Gastrocnemius medialis (tissue), 4 donors: ENCODE measurements around the gene RPL10A. TPM values are rescaled to one million over a fixed set of nuclear protein-coding genes. Genes with fewer than 3 reads are reported as not detected.
"Not testable (repeated sequence)": the region's sequence is repeated elsewhere in the genome, so short reads cannot be mapped to it uniquely, and the experiment has no call there.

Source experiments
- ATAC-seq, 2 donors: fragments of 150-250 bp; one replicate each; pipeline ENCODE4 v1.9.1; 2016
- DNase-seq, 2 donors: peaks; one replicate each; pipeline ENCODE4 v3.0.0-alpha.2; 2019
- H3K27ac ChIP-seq, 4 donors: fragments of 200-600 bp; sonication (generic); 1 replicate in 1 of 4; 2 replicates in 3 of 4; pipeline ENCODE4 v1.5.1; 2016 to 2018; ENCODE audit warnings: mild to moderate bottlenecking in 2 of 4, moderate library complexity in 1 of 4
- H3K27me3 ChIP-seq, 3 donors: fragments of 200-600 bp; sonication (generic) in 2 of 3; 1 replicate in 1 of 3; 2 replicates in 2 of 3; pipeline versions ENCODE4 v1.5.1 to v1.6.0; 2016 to 2019; ENCODE audit warnings: mild to moderate bottlenecking in 1 of 3, moderate library complexity in 1 of 3
- H3K36me3 ChIP-seq, 2 donors: fragments of 200-600 bp; sonication (generic) in 1 of 2; one replicate each; pipeline ENCODE4 v1.5.1; 2017 to 2018
- H3K4me1 ChIP-seq, 2 donors: fragments of 200-600 bp; sonication (generic) in 1 of 2; one replicate each; pipeline ENCODE4 v1.5.1; 2016 to 2017; ENCODE audit warnings: mild to moderate bottlenecking in 2 of 2
- H3K4me3 ChIP-seq, 4 donors: fragments of 200-600 bp; sonication (generic) in 3 of 4; 1 replicate in 1 of 4; 2 replicates in 3 of 4; pipeline ENCODE4 v1.5.1; 2016 to 2019; ENCODE audit warnings: mild to moderate bottlenecking in 2 of 4
- H3K9me3 ChIP-seq, 3 donors: fragments of 200-600 bp; sonication (generic) in 2 of 3; 1 replicate in 1 of 3; 2 replicates in 2 of 3; pipeline ENCODE4 v1.5.1; 2016 to 2019
- CTCF ChIP-seq, 5 experiments: fragments of 450-650 bp in 3 of 5; fragments of 200-600 bp in 2 of 5; sonication (generic) in 2 of 5; IDR thresholded peaks in 4 of 5; conservative IDR thresholded peaks in 1 of 5; 1 replicate in 4 of 5; 2 replicates in 1 of 5; pipeline ENCODE4 v1.5.1; 2016 to 2019; ENCODE audit warnings: antibody characterized with exemption in 5 of 5, mild to moderate bottlenecking in 3 of 5, moderate library complexity in 3 of 5
- POLR2A ChIP-seq, 2 donors: fragments of 450-650 bp; IDR thresholded peaks; one replicate each; pipeline ENCODE4 v1.6.1; 2017; ENCODE audit warnings: antibody characterized with exemption in 2 of 2, mild to moderate bottlenecking in 2 of 2, moderate library complexity in 2 of 2
- in situ Hi-C, 4 donors: fragments of 200-750 bp; cut with MboI; loops; one replicate each; pipeline versions ENCODE4 v1.15.0 to v1.8.0; 2017; ENCODE audit warnings: low sequenced_read_pairs in 4 of 4
- intact Hi-C: fragments of 100-400 bp; cut with DNase I; formaldehyde crosslinking; loops from one replicate; pipeline ENCODE4 v1.15.1; 2023; ENCODE audit warnings: low total_unique reads
- total RNA-seq, 4 donors: library from RNA; depleted of rRNA; stranded (reverse); fragments of >200 nt; gene quantifications; one replicate each; pipeline versions ENCODE4 v1.1.0 to v1.2.3, GENCODE V29; 2016

Gene RPL10A
- total RNA-seq, 4 donors from 2014 or later = 772 to 1,014 (median 808) TPM

GRCh38 chr6:35429463-35429862, 38.7 kb upstream of the RPL10A start:
- no peak for ATAC-seq
- no peak overlapping the region for H3K27ac ChIP-seq
- peaks cover under 1 to 1% of the 10 kb centered on the region in 2 donors for H3K4me1 ChIP-seq
- TF ChIP-seq POLR2A (IDR thresholded peaks at IDR 0.05) (no peak), CTCF (IDR thresholded peaks at IDR 0.05 in 4 of 5, conservative IDR thresholded peaks at IDR 0.05 in 1 of 5) (no peak)
- no peaks in the 10 kb centered on the region for H3K9me3 ChIP-seq
- in situ Hi-C loops = no loop called here
- no peak for DNase-seq
- intact Hi-C loops = no loop called here
- H3K27me3 ChIP-seq = no peaks in the 10 kb centered on the region
- H3K36me3 ChIP-seq = peaks cover 0 to 27% of the 10 kb centered on the region in 2 donors
- H3K4me3 ChIP-seq = no peak overlapping the region

- no peaks in the 10 kb centered on the region for H3K36me3 ChIP-seq
- peaks cover 10 to 14% of the 10 kb centered on the region in 2 donors for H3K4me1 ChIP-seq
- ATAC-seq (no peak), DNase-seq (no peak)
- TF ChIP-seq POLR2A (IDR thresholded peaks at IDR 0.05) = no peak
- no peak for TF ChIP-seq CTCF (IDR thresholded peaks at IDR 0.05 in 4 of 5, conservative IDR thresholded peaks at IDR 0.05 in 1 of 5)
- intact Hi-C loops (no loop called here), in situ Hi-C loops (no loop called here)
- no peaks in the 10 kb centered on the region for H3K27me3 ChIP-seq
- no peak overlapping the region for H3K4me3 ChIP-seq
- no peak overlapping the region for H3K27ac ChIP-seq
- no peaks in the 10 kb centered on the region for H3K9me3 ChIP-seq
Observed at GRCh38 chr6:35432291-35432690, 35.9 kb upstream of the RPL10A start.

GRCh38 chr6:35432702-35433101, 35.5 kb upstream of the RPL10A start:
- DNase-seq, H3K27ac ChIP-seq, H3K27me3 ChIP-seq, H3K9me3 ChIP-seq, in situ Hi-C loops, intact Hi-C loops, ATAC-seq, H3K4me3 ChIP-seq, H3K36me3 ChIP-seq: not testable (repeated sequence)
- H3K4me1 ChIP-seq = peaks cover 10 to 14% of the 10 kb centered on the region in 2 donors

GRCh38 chr6:35435074-35435837, 32.9 kb upstream of the RPL10A start:
- DNase-seq = no peak
- in situ Hi-C loops = no loop called here
- peak in 1 of 2 donors; percentile 49 for ATAC-seq

More at GRCh38 chr6:35435074-35435837, 32.9 kb upstream of the RPL10A start:
- Histone ChIP-seq H3K9me3 (no peaks in the 10 kb centered on the region), H3K36me3 (no peaks in the 10 kb centered on the region), H3K4me3 (no peak overlapping the region), H3K27ac (peak overlapping the region in 1 of 4 donors; percentile 47), H3K4me1 (peaks cover 10 to 14% of the 10 kb centered on the region in 2 donors), H3K27me3 (no peaks in the 10 kb centered on the region)
- intact Hi-C loops = no loop called here
- TF ChIP-seq CTCF (IDR thresholded peaks at IDR 0.05 in 4 of 5, conservative IDR thresholded peaks at IDR 0.05 in 1 of 5) (no peak), POLR2A (IDR thresholded peaks at IDR 0.05) (no peak)
